NCI-H82 treated with DMSO at 0.1 percent for 48 hours (cell line): ENCODE results near the gene UMODL1.
A peak's percentile ranks its signal among the peaks of the same experiment; 100 is the strongest.
"Not testable (repeated sequence)": the region's sequence is repeated elsewhere in the genome, so short reads cannot be mapped to it uniquely, and the experiment has no call there.

Experiments
- DNase-seq: peaks from one replicate; lab custom pipeline; 2025; ENCODE audit not compliant: unreplicated experiment; lab: John Stamatoyannopoulos, UW

UMODL1 gene

DNA sequence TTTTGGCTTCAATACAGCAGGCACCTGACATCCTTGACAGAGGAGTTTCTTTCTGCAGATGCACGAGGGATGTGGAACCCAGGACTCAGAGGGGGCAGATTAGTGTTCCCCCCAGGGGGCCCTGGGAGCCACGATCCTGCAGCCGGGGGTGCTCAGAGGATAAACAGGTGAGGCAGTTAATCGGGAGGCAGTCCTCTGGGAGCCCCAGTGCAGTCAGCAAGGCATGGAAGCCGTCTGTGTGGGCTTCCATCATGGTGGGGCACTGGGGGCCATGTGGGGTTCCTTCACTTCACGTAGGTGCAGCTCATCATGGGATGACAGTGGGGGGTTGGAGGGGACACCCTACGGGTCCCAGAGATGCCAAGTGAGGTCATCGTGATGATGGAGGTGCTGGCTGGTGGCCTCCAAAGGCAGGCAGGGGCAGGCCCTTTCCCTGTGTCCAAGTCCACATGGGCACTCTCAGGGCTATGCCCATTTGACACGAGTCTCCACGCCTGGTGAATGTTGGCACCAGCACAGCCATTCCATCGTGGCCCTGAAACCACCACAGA lies 88.5 kb downstream of the UMODL1 start:
- no peak for DNase-seq

GRCh38 chr21:42160111-42160721 lies 89.1 kb downstream of the UMODL1 start:
- DNase-seq, result no peak

- DNase-seq, result no peak
Measured at GRCh38 chr21:42160765-42161164, 89.6 kb downstream of the UMODL1 start.

DNA sequence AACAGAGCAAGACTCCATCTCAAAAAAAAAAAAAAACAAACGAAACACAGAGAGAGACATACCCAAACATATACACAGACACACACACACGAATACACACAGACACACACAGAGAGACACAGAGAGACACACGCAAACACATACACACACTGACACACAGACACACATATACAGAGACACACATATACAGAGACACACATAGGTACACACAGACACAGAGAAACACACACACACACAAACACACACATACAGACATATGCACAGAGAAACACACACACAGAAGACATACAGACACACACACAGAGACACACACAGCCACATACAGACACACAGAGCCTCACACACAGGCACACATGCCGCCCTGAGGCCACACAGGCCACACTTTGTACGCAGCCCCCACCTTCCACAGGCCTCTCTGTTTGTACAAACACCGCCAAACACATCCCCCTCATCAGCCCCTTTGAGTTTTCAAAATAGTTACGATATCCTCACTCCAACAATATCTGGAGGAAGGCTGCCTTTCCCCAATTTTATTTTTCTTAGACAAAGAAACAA lies 90.4 kb downstream of the UMODL1 start:
- DNase-seq, result no peak

DNA sequence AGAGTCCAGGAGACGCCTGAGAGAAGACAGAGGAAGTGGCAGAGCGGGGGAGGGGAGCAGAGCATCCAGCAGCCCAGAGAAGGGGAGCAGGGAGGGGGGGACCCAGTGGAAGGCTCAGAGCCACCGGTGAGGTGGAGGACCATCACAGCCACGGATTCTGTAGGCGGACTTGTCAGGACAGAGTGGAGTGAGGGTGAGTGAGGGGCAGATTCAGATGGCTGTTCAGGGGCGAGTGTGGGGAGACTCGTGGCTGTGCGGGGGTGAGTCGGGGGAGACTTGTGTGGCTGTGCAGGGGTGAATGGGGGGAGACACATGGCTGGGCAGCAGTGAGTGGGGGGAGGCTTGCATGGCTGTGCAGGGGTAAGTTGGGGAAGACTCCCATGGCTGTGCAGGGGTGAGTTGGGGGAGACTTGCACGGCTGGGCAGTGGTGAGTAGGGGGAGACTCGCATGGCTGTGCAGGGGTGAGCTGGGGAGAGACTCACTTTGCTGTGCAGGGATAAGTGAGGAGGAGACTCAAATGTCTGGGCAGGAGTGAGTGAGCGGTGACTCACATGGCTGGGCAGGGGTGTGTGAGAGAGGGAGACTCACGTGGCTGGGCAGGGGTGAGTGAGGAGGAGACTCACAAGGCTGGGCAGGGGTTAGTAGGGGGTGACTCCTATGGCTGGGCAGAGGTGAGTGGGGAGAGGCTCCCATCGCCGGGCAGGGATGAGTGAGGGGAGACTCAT lies 91.0 kb downstream of the UMODL1 start:
- no peak for DNase-seq

DNA sequence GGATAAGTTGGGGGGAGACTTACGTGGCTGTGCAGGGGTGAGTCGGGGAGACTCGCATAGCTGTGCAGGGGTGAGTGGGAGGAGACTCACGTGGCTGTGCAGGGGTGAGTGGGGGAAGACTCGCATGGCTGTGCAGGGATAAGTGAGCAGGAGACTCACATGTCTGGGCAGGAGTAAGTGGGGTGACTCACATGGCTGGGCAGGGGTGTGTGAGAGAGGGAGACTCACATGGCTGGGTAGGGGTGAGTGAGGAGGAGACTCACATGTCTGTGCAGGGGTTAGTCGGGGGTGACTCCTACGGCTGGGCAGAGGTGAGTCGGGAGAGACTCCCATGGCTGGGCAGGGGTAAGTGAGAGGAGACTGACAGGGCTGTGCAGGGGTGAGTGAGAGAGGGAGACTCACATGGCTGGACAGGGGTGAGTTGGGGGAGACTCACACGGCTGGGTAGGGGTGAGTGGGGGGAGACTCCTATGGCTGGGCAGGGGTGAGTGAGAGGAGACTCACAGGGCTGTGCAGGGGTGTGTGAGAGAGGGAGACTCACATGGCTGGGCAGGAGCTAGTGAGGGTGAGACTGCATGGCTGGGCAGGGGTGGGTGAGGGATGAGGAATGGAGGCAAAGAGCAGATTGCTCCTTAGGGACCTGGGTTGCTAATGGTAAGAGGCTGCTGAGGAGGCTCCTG lies 91.9 kb downstream of the UMODL1 start:
- no peak for DNase-seq

DNA sequence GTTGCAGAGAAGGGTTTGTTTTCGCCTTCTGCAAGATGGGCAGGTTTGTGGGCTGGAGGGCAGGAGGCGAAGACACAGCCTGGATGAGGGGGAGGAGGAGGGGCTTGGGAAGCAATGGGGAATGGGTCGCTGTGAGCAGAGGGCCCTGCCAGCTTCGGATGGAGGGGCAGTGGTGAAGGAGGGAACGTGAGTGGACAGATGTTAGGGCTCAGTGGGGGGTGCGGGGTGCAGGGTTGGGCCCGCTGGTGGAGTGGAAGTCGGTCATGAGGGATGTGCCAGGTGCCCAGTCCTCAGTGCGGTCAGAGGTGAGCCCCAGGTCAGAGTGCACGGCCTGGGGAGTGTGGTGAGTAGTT lies 92.4 kb downstream of the UMODL1 start:
- DNase-seq, result no peak

- DNase-seq, result peak; percentile 51
Measured at GRCh38 chr21:42164064-42164789, 93.1 kb downstream of the UMODL1 start.

GRCh38 chr21:42164818-42165217 lies 93.7 kb downstream of the UMODL1 start:
- DNase-seq, result no peak

GRCh38 chr21:42165901-42166300 lies 94.8 kb downstream of the UMODL1 start:
- no peak for DNase-seq

GRCh38 chr21:42169758-42170157 lies 98.6 kb downstream of the UMODL1 start:
- no peak for DNase-seq

DNA sequence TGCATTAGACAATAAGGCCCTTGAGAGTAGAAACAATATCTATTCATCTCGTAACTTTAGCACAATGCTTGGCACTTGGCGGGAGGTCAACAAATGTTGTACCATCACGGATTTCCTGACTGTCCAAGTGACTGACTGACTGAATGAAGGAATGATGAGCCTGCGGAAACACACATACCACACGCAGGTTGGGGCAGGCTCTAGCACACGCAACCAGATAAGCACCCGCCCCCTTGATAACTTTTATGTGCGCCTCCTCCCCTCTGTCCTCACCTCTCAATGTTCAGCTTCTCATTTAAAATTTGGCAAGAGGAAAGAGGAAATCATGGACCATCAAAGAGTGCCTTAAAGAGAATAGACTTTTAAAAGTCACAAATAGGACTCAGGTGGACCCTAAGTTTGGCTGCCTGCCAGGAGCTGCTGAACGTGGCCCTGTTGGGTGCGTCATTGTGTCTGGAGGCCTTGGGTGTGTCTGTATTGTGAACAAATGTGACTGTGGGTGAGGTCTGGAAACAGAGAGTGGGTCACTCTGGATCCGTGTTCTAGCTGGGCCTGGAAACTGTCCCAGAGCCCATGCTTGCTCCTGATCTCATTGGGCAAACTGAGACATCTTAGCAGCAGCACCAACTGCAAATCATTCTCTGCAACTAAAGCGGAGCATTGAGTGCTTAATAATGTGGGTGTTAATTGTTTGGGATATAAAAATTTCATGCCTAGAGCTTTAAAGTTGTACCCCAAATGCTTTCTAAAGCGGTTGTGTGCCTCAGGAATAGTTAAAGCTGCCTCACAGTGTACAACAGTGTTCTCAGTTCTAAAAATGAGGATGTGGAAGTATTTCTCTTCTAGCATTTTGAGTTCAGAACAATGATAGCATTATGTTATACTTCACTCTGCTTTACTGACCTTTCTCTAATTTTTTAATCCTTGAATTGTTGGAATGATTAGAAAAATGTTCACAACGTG lies 100.3 kb downstream of the UMODL1 start:
- DNase-seq, result no peak

DNA sequence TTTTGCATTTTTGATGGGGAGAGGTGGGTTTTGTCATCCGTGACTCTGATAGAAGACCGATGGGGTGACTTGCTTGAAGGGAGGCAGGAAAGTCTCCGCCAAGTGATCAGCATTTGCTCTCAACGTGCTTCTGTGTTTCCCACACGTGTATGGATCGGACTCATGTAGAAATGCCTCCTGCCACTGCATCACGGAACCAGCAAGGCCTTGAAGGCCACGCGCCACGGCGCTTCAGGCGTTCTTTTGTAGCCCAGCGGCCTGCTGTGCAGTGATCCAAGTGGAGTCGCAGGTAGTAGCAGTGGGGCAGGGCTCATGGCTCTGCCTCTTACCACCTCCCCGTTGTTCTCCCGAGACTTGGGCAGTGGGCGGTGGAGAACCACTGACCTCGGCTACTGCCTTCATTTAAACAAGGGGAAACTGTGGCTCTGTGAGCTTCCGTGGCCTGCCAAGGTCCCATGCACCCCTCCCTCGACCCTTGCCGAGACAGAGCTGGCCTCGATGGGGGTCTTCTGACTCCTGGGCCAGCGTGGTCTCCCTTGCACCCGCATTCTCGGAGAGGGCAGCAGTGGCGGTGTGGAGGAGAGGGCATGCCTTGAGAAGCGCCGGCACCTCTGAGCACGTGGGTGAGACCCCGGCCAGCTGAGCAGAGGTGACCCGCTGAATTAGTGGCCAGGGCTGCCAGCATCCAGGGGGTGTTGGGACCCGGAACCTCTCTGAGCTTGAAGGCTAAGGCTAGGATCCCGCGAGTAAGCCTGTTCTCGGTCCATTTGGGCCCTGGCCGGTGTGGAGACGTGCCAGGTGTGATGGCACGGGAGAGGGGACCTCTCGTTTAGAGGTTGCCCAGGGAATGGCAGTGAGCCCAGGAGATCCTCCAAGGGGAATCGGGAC lies 101.7 kb downstream of the UMODL1 start:
- DNase-seq, result no peak

DNA sequence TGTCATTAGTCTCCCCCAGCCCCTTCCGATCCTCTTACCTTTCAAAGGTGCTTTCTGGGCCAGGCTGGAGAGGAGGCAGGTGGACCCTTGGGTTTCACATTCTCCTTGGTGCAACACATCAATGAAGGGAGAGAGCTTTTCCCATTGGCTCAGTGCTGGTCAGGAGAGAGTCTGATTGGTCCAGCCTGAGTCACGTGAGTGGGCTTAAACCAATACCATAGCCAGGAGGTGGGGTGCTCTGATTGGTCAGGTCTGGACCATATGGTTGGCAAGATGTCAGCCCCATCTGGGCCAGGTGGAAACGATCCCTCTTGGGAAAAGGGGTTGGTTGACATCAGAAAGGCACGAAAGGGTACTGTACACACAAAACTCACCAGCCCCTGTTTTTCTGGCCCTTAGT lies 103.1 kb downstream of the UMODL1 start:
- DNase-seq, result no peak

GRCh38 chr21:42175110-42175710 lies 104.1 kb downstream of the UMODL1 start:
- no peak for DNase-seq

DNA sequence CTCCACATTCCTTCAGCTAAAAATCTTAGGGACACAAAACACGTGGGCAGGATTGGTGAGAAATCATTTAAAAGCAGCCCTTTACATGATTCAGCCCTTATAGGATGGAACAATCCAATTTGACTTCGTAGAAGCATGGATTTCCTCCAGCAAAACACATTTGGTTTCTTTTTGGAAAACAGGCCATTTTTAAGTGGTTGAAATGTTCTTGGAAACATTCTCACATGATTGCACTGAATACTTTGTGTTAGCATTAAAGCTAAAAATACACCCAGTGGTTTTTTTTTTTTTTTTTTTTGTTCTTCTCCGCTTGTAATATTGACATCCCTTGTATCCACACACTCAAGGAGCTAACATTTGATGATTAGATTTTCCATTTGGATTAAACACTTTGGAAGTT lies 105.7 kb downstream of the UMODL1 start:
- no peak for DNase-seq

DNA sequence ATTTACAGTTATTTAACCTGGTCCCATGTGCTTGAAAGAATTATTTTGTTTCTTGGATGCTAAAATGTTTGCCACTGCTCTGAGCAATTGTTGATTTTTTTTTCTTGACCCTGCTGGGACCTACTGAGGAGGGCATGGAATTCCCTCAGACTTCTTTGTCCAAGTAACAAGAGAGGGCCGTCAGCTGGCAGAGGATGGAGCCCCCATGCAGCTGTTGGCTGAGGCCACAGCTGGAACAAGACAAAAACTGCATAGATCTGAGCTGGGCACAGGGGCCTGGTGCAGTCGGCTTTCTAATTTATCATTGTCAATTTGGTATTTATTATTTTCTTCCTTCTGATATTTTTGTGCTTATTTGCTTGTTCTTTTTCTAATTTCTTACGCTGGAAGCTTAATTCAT lies 108.2 kb downstream of the UMODL1 start:
- DNase-seq, result no peak

GRCh38 chr21:42180001-42180400 lies 108.9 kb downstream of the UMODL1 start:
- DNase-seq, result not testable (repeated sequence)
